GM19397 (cell line): Measurements from ENCODE around the gene CBR3.
A peak's percentile ranks its signal among the peaks of the same experiment; 100 is the strongest.

ENCODE experiments used
- ATAC-seq: cut with Tn5 transposase; IDR thresholded peaks from one replicate; pipeline ENCODE4 v1.9.1; 2021; ENCODE audit warnings: mild to moderate bottlenecking, moderate library complexity; ENCODE audit not compliant: unreplicated experiment

Gene CBR3

DNA sequence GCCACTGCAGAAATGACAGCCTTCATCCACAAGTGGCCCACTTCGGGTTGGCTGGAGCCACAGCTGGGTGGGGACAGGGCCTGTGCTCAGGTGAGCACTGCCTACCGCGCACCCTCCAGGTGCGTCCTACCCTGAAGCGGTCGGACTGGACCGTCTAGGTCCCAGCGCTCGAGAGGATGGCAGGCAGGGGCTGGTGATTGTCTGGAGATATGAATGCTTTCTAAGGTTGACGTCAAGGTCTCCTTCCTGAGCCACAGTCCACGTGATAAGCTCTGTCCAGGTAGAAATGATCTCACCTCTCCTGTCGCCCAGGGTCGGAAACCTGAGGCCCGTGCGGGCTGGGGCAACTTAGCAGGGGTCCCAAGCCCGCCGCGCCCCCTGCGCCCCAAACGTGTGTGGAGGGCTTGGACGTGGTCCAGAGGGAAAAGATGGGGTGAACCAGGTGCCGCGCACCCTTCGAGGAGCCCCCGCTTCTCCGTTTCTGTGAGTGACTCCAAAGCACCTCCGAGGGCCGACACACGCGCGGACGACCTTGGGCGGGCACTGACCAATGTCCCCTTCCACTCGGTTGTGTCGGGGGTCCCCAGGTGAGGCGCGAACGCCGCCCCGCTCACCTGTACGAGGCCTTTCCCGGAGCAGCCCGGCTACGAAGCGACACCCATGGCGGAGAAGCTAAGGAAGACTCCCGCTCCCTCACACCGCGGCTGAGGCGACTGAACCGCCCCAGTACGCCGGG lies 20.9 kb downstream of the CBR3 start:
- ATAC-seq = no peak

DNA sequence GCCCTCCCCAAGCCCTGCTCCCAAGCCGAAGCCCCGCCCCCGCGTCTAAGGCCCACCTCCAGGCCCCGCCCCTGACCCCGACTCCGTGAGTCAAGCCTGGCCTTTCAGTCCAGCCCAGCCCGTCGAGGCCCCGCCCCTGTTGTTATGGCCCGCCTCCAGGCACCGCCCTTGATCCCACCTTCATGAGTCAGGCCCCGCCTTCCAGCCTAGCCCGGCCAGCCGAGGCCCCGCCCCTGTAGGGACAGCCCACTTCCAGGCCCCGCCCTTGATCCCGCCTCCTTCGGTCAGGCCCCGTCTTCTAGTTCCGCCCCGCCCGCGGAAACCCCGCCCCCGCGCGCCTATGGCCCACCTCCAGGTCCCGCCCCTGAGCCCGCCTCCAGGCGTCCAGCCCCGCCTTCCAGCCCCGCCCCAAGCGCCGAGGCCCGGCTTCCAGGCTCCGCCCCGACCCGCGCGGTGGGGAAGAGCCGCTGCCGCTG lies 21.5 kb downstream of the CBR3 start:
- ATAC-seq = peak; percentile 87

DNA sequence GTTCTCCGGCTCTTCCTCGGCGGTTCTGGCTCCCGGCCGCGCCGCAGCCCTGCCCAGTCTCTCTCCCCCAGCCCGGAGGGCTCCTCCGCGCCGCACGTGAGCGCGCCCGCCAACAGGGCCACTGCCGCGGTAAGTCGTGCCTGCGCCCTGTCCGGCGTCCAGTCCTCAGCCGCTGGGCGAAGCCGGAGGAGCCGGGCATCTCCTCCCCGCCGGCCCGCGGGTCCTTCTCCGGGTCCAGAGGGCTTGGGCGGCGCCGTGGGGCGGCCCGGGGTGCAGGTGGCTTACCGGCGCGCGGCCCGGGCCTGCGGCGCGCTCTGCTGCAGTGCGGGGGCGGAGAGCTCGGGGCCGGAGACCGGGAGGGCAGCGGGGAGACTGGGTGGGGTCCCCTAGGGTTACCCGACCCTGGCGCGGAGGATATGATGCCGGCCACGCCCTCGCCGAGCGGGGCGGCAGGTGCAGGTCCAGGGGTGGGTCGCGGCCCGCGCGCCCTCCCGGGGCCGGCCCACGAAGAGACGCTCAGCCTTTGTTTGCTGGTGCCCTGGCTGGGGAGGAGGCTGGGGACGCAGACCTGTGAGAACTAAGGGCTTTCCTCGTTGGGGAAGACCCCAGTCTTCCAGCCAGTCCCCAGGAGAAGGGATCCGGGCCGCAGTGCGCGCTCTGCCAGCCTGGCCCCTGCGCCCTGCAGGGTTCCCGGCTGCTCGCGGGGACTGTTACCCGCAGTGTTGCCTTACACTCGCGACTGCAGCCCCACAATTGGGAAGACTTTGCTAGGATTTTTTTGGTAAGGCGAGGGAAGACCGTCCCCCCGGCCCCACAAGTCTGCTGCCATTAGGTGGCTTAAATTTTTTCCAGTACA lies 22.2 kb downstream of the CBR3 start, which contains the start of gene DOP1B:
Gene DOP1B, plus strand, starts transcription at position 10 of the 856 bp plus-strand sequence. CDS start 7,910 bp downstream, outside the sequence.
- ATAC-seq = peak; percentile 21

DNA sequence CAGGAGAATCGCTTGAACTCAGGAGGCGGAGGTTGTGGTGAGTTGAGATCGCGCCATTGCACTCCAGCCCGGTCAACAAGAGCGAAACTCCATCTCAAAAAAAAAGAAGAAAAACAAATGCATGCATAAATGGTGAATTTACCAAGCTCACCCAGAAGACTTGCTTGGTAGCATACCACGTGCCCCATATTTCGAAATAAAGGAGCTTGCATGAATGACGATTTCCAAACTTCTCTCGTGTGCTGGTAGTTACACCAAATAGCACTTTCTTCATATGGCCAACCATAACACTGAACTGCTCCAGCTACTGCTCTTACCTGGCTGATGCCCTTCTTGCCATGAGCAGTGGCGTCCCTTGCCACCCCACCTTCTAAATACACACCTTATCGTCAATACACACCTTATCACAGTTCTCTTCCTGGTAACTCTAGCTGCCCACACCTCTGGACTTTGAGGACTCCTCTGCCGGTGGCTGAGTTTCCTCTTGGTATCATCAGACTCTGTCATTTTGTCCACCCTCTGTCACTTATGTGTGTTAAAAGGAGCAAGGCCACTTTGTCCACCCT lies 24.6 kb downstream of the CBR3 start:
- ATAC-seq = no peak

DNA sequence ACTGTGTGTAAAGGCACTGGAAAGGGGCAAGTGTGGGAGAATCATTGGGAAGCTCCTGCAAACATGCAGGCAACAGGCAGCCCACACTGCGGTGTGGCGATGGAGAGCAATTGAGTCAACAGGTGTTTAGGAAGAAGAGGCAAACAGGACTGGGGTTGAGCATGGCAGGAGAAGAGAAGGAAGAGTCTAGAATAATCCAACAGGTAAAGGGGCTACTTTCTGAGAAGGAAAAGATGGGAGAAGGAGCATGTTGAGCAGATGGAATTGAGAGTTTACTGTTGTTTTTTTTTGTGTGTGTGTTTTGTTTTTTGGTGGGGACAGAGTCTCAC lies 25.9 kb downstream of the CBR3 start:
- ATAC-seq = no peak

DNA sequence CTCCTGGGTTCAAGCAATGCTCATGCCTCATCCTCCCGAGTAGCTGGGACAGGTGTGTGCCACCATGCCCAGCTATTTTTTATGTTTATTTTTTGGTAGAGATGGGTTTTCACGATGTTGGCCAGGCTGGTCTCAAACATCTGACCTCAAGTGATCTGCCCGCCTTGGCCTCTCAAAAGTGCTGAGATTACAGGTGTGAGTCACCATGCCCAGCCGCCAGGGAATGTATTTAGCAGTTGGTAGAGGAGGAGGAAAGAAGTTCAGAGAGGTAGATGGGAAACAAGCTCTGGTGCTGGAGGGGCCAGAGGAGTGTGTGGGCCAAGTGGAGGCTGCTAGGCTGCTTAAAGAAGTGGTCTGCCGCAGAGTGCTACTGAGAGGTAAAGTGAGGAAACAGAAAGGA lies 27.8 kb downstream of the CBR3 start:
- no peak for ATAC-seq

DNA sequence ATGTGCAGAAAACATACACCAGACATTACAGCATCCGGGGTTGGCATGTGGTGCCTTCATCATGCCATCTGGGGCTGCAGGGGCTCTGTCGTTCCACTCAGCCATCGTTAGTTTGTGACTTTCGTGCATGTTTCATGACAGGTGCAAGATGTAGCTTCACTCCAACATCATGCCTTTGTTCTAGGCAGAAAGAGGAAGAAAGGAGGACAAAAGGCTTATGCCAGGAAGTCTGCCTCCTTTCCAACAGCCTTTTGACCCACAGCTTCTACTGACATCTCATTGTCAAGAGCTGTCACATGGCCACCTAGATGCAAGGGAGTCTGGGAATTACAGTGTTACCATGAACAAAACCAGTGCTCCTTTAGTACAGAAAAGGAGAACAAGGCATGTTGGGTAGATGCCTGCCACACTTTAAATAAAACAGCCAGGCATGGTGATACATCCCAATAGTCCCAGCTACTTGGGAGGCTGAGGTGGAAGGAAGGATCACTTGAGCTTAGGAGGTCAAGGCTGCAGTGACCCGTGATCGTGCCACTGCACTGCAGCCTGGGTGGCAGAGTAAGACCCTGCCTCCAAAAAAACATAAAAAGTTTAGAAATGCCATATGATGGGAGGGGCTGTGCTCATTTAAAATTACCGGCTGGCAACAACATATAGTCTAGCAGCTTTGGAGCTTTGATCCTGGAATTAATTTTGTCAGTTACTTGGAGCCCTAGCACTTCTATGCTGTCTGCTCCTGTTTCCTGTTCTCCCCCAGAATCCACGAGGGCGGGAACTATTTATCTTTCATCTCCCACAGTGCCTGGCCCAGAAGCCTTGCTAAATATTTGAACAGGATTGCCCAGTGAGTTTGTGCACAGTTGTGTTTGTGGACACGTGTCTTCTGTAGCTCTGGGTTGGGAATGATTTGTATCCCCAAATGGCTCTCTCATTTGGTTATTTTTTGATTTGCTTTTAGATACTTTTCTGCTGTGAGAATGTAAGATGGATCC lies 29.2 kb downstream of the CBR3 start:
- ATAC-seq = no peak

DNA sequence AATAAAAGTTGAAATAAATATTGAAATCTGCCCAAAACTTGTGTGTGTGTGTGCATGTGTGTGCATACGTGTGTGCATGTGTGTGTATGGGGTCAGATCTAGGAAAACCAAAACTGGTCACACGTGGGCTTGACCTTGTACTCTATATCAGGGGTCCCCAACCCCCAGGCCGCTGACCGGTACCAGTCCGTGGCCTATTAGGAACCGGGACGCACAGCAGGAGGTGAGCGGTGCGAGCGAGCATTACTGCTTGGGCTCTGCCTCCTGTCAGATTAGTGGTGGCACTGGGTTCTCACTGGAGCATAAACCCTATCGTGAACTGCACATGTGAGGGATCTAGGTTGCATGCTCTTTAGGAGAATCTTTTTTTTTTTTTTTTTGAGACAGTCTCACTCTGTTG lies 30.5 kb downstream of the CBR3 start:
- ATAC-seq = no peak

DNA sequence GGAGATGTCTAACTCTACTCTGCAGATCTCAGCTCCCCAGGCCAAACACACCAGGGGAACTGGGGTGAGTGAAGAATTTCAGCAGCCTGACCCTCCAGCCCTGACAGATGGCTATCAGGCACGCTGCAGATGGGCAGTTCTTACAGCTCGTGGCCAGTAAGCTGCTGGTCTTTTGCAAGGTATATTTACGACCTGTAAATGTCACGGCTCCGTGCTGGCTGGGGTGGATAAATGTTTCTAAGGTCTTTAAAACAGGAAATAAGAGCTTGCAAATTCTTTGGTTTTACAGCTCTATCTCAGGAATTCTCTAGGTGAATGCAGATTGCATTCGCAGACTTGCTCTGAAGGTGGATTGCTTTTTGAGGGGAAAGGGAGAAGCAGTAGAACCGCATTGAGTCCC lies 31.8 kb downstream of the CBR3 start:
- no peak for ATAC-seq

DNA sequence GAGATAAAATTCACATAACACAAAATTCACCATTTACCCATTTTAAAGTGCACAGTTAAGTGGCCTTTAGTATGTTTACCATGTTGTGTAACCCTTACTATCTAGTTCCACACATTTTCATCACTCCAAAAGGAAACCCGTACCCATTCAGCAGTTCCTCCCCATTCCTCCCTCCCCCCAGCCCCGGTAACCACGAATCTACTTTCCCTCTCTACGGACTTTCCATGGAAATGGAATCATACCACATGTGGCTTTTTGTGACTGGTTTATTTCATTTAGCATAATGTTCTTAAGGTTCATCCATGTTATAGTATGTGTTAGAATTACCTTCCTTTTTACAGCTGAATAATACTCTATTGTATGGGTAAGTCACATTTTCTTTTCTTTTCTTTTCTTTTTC lies 32.7 kb downstream of the CBR3 start:
- no peak for ATAC-seq

DNA sequence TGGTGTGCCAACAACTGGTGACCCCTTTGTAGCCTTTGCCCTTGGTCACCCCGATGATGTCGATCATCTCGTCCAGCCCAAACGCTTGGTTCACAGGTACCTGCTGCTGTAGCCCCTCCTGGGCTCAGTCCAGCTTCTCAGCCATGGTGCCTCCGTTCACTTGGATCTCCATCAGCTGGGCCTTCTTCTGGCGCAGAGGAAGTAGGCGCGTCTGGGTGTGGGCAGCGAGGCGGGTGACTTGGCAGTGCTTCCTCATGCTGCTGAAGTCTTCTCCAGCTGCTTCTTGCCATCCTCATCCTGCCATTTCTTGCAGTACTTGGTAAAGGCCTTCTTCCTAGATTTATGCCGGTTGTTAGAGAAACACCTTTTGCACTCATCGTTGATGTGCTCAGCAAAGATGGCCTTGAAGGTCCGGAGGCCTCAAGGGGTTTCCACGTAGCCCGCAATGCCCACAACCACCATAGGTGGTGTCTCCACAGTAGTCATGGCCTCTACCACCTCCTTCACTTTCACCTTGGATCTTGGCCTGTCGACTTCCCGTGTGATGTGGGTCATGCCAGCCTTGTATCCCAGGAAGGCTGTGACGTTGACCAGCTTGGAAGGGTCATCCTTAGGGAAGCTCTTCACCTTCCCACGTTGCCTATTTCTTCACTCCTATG lies 34.7 kb downstream of the CBR3 start:
- ATAC-seq = no peak

DNA sequence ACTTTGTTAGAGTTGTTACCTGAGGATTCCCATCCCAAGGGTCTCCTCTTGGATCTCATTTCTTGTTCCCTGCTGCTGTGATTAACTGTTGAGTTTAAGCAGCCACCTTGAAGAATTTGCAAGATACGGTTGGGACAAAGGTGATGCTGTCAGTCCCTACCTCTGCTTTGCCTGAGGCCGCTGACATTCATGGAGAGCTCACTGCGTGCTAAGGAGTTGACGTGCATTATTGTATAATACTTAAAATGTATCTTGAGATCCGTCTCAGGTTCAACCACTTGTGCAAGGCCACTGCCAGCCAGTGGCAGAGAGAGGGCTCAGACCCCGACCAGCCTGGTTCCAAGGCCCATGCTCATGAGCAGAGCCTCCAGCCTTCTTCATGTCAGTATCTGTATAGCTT lies 35.9 kb downstream of the CBR3 start:
- ATAC-seq = no peak

DNA sequence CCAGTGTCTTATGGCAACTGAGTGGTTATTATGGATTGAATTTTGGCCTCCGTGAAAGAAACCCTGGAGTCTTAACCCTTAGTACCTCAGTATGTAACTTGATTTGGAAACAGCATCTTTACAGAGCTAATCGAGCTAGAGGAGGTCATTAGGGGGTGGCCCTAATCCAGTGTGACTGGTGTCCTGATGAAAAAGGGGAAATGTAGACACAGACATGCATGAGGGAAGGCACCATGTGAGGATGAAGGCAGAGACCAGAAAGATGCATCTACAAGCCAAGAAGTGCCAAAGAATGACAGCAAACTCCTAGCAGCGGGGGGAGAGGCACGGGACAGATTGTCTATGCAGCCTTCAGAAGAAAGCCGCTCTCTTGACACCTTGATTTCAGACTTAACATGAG lies 36.5 kb downstream of the CBR3 start:
- no peak for ATAC-seq

DNA sequence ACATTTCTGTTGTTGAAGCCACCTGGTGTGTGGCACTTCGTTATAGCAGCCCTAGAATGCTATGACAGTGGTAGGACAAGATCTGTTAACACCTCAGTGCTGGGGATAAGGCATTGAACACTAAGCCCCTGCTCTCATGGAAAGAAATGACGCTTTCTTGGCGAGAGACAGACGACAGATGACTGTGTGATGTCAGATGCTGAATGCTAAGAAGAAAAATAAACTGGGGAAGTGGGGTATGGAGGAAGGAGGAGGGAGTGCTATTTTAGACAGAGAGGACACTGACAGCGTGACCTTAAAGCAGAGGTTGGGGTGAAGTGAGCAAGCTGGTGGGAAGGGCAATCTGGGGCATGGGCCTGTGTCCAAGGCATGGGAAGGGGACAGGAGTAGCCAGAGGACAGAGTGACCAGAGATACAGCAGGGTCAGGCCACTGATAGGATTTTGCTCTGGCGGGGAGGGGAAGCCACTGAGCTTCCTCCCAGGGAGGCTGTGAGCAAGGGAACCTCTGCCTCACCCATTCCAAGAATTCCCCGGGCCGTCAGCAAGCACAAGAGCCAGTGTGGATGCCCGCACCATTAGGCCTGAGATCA lies 37.0 kb downstream of the CBR3 start:
- ATAC-seq = no peak

DNA sequence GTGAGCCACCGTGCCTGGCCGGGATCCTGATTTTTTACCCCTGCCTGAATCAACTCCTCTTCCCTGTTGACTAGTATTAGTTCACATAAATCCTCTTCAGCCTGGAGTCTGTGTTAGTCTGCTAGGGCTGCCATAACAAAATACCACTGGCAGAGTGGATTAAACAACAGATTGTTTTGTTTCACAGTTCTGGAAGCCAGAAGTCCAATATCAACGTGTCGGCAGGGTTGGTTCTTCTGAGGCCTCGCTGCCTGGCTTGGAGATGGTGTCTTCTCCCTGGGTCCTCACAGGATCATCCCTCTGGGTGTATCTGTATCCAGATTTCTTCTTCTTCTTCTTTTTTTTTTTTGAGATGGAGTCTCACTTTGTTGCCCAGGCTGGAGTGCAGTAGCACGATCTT lies 39.9 kb downstream of the CBR3 start:
- ATAC-seq = no peak

DNA sequence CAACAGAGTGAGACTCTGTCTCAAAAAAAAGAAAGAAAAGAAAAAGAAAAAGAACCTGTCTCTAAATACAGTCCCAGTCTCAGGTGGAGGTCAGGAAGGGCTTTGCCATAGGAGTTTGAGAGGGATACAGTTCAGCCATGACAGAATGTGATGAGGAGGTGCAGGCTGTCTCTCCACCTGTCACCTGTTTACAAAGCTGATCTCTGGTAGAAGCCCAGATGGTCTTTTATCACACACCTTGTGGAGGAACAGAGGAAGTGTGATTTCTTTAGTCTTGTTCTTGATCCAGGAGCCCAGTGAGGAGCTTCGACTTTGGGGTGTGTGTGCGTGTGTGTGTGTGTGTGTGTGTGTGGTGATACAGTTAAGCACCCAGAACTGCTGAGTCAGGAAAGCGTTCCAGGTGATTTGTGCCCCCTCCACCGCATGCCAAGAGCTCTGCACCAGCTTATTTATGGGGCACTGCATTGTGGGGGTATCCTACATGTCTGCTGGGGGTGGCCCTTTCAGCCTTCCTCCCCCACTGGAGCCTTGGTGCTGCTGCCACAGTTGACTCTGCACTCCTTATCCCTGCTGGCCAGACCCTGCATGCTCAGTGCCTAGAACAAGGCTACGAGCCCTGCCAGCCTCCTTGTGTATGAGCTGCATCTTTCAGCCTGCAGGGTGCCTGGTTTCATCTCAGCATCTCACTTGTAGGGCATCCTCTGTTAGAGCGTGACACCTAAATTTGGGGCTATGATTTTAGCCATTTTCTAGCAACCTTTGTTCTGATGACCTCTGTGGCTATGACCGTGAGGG lies 41.1 kb downstream of the CBR3 start:
- no peak for ATAC-seq

DNA sequence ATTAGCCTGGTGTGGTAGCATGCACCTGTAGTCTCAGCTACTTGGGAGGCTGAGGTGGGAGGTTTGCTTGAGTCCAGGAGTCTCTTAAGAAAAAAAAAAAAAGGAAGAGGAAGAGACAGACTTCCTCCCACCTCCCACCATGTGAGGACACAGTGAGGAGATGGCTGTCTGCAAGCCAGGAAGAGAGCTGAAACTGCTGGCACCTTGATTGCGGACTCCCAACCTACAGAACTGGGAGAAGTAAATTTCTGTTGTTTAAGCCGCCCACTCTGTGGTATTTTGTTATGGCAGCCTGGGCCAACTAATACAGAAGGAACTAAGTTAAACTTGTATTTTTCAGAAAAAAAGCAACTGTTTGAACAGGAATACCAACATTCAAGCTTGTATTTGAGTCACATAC lies 43.5 kb downstream of the CBR3 start:
- no peak for ATAC-seq

DNA sequence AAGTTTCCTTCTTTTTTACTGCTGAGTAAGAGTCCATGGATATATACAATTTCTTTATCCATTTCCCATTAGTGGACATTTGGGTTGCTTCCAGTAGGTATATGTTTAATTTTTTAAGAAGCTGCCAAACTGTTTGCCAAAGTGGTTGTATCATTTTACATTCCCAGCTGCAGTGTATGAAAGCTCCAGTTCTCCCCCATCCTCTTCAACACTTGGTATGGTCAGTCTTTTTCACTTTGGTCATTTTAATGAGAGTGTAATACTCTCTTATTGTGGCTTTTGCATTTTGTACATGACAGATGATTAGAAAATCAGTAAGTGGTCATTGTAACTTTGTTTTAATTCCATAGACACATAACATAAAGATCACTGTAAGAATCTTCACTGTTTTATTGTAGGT lies 44.3 kb downstream of the CBR3 start:
- no peak for ATAC-seq

DNA sequence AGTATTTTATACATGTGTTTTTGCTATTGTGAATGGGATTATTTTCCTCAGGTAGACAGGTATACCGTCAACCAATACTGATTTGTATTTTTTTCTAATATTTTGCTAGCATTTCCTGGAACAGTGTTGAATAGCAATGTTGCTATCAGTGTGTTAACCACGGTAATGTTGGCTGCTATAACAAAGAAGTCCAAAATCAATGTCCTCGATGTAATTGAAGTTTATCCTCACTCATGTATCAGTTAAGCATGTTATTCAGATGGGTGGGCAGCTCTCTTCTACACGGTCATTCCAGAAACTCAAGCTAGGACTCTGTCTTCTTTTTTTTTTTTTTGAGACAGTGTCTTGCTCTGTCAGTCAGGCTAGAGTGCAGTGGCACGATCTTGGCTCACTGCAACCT lies 46.1 kb downstream of the CBR3 start:
- no peak for ATAC-seq
